NCI-H1105 (cell line): Measurements from ENCODE around the gene CLDN14.

ENCODE experiments used
- DNase-seq: peaks from one replicate; lab custom pipeline; 2025; lab: John Stamatoyannopoulos, UW

Gene CLDN14

GRCh38 chr21:36471254-36471723 lies 8.6 kb downstream of the CLDN14 start:
- DNase-seq: no peak

- no peak for DNase-seq
These were observed 9.6 kb downstream of the CLDN14 start for GRCh38 chr21:36470294-36470693.

GRCh38 chr21:36466061-36466511 lies 13.8 kb downstream of the CLDN14 start:
- DNase-seq: no peak

DNA sequence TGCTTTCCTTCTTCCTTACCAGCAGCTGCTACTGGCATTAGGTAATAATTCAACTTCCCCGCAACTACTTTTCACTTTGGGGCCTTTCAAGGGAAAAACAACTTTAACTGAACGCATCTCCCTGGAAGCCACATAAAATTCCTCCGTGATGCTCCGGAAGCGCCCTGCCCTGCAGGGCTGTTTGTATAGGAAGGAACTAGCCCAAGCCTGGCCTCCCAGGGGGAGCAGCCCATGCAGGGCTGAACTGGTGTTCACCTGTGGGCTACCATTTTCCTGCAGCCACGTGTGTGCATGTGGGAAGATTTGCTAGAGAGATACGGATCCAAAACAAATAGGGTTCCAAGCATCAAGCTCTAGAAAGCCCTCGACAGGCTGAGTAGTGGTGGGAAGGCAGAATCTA lies 14.4 kb downstream of the CLDN14 start:
- DNase-seq: no peak

GRCh38 chr21:36464590-36464989 lies 15.3 kb downstream of the CLDN14 start:
- no peak for DNase-seq

DNA sequence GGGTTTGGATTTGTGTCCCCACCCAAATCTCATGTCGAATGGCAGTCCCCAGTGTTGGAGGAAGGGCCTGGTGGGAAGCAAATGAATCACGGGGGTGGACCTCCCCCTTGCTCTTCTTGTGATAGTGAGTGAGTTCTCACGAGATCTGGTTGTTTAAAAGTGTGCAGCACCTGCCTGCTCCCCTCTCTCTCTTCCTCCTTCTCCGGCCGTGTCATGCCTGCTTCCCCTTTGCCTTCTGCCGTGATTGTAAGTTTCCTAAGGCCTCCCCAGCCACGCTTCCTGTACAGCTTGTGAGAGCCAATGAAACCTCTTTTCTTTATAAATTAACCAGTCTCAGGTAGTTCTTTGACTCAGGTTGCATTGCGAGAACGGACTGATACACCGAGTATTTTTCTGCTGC lies 15.9 kb downstream of the CLDN14 start:
- DNase-seq: no peak

- no peak for DNase-seq
These were observed 16.7 kb downstream of the CLDN14 start for GRCh38 chr21:36463204-36463603.

- DNase-seq: no peak
These were observed 17.9 kb downstream of the CLDN14 start for GRCh38 chr21:36461918-36462486.

GRCh38 chr21:36461277-36461917 lies 18.5 kb downstream of the CLDN14 start:
- no peak for DNase-seq

- no peak for DNase-seq
These were observed 19.1 kb downstream of the CLDN14 start for GRCh38 chr21:36460866-36461265.

DNA sequence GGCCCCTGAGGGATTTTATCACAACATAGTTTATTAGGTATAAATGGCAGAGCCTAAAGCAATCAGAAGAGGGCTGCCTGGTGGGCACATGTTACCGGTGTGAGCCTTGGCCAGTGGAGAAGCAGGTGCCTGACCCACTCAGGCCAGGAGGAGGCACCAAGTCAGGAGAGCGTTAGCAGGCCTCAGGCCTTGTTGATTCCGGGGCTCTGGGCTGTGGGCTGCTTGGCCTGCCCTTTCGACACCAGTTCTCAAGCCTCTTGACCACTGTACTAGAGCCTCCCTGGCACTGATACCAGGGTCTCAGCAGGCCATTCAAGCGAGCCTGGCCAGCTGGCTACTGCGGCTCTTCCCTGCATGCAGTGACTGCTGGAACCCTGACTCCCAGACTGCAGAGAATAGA lies 20.8 kb downstream of the CLDN14 start:
- no peak for DNase-seq

- DNase-seq: no peak
These were observed 23.1 kb downstream of the CLDN14 start for GRCh38 chr21:36456729-36457414.

- DNase-seq: no peak
These were observed 25.2 kb downstream of the CLDN14 start for GRCh38 chr21:36454706-36455105.

GRCh38 chr21:36454093-36454531 lies 25.8 kb downstream of the CLDN14 start:
- no peak for DNase-seq

DNA sequence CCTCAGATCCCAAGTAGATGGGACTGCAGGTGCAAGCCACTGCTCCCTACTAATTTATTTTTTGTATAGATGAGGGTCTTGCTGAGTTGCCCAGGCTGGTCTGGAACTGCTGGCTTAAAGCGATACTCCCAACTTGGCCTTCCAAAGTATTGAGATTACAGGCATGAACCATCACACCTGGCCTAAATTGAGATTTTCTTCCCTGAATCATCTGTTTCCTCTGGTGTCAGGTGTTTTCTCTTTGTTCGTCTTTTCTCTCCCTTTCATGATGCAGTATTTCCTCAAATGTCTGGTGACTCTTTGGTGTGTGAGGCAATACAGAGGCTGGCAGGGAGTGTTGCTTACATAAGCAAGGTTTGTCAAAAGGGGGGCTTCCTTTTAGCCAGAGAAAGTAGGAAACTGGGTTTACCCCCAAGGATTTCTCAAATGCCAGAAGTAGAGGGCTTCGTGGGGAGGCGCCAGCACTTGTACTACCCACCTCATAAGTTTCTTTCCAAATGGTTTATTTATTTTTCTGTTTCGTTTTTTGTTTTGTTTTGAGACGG lies 27.6 kb downstream of the CLDN14 start:
- DNase-seq: no peak

- no peak for DNase-seq
These were observed 28.4 kb downstream of the CLDN14 start for GRCh38 chr21:36451506-36451905.

DNA sequence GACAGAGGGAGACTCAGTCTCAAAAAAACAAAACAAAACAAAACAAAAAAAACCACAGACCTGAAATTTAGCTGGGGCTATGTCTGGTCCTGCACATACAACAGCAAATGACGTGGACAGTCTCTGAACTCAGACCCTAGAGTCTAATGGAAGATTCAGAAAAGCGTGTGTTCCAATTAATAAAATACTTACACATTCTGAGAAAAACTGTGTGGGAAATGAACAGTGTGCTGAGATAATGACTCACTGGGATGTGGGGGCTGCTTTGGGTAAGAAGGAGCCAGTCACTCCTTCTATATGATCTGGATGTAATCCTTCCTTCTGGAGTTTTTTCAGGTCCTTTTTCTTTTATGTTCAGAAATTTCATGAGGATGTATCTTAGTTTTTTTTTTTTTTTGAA lies 29.4 kb downstream of the CLDN14 start:
- no peak for DNase-seq

DNA sequence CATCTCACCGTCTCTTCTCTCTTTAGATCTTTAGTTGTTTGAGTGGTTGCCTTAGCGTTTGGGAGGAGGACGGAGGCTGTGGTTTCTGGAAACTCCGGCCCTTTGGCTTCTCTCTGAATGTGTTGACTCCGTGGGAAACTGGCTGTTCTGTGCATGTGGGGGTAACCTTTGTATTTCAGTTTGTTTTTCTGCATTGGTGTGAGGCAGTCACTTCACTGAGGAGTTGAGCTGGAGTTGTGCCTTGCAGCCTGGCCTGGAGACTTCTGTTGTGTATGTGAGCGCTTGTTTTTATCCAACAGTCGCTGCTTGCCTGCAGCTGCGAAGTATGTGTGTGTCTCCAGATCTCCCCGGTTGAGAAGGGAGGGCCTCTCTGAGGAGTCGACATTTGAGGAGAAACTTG lies 33.6 kb downstream of the CLDN14 start:
- no peak for DNase-seq

DNA sequence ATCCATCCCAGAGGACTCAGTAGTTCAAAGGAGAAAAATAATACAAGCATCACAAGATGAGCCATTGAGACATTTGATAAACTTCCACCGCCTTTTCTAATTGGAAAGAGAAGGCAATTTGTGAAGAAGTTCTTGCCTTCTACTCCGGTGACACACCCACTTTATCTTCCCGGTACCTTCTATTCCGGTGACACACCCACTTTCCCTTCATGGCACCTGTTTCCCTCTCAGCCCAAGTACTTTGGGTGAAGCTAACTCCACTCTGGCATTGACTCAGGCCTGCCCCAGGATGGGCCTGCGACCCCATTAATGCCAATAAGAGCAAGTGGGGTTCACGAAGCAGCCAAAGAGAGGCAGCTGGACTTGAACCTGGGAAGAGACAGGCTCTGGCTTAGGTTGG lies 38.2 kb downstream of the CLDN14 start:
- DNase-seq: no peak

GRCh38 chr21:36437745-36438128 lies 42.2 kb downstream of the CLDN14 start:
- DNase-seq: no peak

- no peak for DNase-seq
These were observed 42.8 kb downstream of the CLDN14 start for GRCh38 chr21:36436829-36437744.

GRCh38 chr21:36434144-36434543 lies 45.8 kb downstream of the CLDN14 start:
- DNase-seq: no peak
